HG02885 (cell line): ENCODE measurements around the gene AP2A2.
"Not testable (repeated sequence)": the region's sequence is repeated elsewhere in the genome, so short reads cannot be mapped to it uniquely, and the experiment has no call there.

Experiments
- ATAC-seq: cut with Tn5 transposase; IDR thresholded peaks from one replicate; pipeline ENCODE4 v1.9.1; 2021; ENCODE audit warnings: mild to moderate bottlenecking; ENCODE audit not compliant: unreplicated experiment, poor library complexity

The AP2A2 gene

DNA sequence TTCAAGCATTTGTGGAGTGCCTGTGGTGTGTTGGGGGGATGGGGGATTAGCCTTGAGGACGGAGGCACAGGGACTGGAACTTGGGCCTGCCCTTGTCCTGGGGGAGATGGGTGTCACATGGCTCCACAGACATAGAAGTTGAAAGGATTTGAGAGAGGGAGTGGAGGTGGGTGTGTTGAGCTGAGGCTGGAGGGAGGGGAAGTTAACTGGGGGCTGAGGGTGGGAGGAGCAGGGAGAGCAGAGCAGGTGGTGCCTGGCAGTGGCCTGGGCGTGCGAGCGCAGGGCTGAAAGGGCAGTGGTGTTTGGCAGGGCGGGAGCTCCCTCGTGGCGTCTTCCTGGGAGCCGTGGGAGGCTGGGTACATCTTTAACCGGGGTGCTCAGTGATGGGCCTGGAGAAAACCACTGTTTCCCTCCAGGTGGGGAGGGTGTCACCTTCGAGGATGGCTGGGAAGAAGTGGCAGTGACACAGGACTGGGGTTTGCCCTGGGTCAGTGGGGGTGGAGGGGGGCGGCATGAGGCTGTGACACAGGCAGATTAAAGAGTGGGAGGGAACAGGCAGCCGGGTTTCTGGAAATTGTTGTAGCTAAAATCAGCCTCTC, 45.5 kb downstream of the AP2A2 start:
- ATAC-seq, result no peak

DNA sequence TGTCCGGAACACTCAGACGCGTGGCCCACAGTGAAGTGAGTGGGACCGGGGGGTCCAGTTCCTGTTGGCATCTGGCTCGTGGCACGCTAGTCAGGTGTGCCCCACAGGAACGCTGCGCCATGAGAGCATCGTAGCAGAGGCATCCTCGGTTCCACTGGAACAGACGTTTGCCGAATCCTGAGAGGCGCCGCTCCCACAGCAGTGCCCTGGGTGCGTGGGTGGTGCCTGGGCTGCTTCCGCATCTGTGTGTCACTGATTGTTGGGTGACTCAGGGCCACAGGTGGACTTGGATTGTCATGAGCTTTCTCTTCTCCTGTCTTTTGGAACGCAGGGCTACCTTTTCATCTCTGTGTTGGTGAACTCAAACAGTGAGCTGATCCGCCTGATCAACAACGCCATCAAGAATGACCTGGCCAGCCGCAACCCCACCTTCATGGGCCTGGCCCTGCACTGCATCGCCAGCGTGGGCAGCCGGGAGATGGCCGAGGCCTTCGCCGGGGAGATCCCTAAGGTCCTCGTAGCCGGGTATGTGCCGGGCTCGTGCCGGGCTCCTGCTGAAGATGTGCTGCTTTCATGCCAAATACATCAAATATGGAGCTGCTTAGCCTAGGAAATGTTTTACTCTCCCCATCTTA, 46.2 kb downstream of the AP2A2 start:
- ATAC-seq, result no peak

DNA sequence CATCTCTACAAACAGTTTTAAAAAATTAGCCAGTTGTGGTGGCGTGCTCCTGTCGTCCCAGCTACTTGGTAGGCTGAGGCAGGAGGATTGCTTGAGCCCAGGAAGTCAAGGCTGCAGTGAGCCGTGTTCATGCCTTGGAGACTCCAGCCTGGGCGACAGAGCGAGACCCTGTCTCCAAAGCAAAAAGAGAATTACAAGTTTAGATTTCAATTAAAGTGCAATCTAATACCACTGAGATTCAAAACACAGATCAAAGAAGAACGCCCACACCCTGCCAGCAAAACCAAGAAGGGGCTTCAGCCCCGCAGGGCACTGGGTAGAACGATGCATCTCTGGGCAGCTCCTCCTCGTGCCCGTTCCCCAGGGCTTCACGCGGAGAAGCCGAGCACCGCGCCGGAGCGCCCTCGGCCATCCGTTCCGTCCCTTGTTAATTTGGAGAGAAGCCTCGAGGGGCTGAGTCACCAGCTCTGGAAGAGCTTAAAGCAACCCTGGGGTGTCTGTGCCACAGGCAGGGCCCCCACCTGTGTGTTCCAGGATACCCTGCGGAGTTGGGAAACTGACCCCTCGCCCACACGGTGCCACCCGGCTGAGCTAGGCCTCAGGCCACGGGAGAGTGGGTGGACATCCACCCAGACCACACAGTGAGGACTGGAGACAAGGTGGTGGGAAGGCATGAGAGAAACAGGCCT, 47.0 kb downstream of the AP2A2 start:
- ATAC-seq, result no peak

DNA sequence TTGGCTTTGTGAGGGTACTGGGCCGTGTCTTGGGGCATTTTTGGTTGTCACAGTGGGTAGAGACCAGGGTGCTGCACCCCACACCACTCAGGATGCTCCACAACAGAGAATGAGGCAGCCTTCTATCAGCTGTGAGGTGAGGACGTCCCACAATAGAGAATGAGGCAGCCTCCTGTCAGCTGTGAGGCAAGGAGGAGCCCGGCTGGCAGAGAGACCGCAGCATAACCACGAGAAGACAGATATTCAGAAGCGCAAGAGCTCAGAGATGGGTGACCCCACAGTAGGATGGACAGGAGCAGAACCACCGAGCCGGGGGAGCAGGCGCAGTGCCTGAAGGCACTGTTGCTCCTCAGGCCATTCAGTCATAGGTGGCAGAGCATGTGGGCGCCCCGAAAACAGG, 47.6 kb downstream of the AP2A2 start:
- ATAC-seq, result no peak

DNA sequence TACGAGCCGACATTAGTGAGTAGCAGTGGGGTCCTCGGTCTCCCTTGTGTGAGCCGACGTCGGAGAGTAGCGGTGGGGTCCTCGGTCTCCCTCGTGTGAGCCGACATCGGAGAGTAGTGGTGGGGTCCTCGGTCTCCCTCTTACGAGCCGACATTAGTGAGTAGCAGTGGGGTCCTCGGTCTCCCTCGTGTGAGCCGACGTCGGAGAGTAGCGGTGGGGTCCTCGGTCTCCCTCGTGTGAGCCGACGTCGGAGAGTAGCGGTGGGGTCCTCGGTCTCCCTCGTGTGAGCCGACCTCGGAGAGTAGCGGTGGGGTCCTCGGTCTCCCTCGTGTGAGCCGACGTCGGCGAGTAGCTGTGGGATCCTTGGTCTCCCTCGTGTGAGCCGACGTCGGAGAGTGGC, 49.7 kb downstream of the AP2A2 start:
- not testable (repeated sequence) for ATAC-seq

- ATAC-seq, result no peak
Observed at GRCh38 chr11:975827-976226, 50.2 kb downstream of the AP2A2 start.

DNA sequence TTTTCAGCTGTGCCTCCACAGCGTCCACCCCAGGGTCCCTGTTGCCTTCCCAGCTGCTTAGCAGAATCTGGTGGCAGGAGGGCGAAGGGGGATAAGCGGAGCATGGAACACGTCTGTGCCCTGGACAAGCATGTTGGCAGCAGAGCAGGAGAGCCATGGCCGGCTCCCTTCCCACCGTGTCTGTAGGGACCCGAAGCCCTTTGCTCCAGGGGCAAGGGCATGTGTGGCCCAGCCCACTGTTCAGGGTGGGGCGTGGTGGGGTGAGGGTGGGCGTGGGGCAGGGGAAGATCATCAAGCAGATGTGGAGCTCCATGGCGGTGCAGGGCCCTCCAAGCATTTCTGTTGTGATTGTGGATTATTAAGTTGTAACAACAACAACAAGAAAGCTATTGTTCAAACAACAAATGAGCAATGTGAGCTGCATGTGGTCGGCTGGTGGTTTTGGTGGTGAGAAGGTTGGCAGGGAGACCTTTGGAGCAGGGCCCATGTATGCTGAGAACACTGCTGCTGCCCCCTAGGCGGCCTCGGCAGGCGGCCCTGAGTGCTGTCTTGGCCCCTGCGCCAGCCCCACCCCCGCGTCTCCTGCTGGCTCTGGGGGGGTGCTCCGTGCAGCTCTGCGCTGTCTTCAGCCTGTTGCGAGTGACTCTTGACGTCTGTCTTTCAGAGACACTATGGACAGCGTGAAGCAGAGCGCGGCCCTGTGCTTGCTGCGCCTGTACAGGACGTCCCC, 50.9 kb downstream of the AP2A2 start:
- no peak for ATAC-seq

DNA sequence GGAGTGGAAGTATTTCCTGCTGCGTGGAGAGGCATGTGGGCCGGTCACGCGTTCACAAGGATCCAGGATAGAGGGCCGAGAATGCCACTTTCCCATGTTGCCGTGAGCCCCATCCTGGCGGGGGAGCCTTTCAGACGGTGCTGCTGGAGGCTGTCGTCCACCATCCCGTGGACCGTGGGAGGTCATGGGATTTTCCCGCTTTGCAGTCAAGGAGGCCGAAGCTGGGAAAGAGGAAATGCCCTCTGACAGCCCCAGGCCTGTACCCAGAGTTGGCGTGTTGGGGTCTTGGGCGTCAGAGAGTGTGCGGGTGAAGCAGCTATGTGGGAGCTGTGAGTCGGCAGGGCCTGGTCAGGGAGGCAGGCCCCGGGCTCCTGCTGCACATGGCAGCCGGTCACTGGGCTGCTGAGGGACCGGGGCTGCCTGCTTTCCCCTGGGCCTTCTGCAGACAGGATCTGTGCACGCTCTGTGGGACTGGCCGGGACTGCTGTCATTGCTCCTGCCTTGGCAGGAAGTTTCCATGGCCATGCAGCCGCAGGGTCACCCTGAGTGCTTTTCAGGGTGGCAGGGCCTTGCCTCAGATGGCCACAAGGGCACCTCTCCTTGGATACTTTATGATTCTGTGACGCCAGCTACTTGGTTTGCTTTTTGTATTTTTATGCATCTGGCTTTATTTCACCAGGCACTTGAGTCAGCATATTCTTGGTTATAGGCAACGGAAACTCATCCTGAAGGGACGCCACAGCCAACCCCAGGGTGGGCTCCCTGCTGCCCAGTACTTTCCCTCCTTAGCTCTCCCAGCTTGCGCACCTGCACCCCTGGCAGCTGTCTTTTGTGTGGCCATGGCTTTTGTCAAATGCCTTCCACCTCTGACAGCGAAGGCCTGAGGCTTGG, 52.4 kb downstream of the AP2A2 start:
- no peak for ATAC-seq

GRCh38 chr11:978781-979180, 53.1 kb downstream of the AP2A2 start:
- ATAC-seq, result no peak

GRCh38 chr11:980438-981357, 55.0 kb downstream of the AP2A2 start:
- no peak for ATAC-seq

DNA sequence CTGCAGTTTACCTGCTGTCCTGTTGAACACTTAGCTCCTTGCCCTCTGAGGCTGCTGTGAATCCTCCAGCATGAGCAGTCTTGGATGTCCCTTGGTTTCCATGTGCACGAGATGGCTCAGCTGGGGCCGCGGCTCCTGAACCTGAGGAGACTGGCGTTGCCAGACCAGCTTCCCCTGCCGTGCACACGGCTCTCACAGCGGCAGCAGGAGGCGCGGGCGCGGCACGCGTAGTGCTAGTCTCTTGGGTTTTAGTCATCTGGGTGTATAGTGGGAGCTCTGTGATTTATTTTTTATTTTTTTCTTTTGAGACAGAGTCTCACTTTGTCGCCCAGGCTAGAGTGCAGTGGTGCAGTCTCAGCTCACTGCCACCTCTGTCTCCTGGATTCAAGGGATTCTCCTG, 56.1 kb downstream of the AP2A2 start:
- ATAC-seq, result no peak

DNA sequence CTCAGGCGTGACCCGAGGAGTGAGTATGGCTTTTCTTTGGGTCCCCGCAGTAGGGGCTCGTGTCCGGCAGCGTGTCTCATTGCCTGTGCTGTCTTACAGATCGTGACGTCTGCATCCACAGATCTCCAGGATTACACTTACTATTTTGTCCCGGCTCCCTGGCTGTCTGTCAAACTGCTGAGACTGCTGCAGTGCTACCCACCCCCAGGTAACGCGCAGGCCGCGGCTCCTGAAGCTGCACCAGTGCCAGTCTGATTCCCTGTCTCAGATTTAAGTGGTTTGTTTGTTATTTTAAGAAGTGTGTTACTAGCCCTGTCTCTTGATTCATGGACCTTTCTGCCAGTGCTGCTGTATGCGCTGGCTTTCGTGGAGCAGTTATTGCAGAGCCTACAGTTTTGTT, 58.9 kb downstream of the AP2A2 start:
- ATAC-seq, result no peak

DNA sequence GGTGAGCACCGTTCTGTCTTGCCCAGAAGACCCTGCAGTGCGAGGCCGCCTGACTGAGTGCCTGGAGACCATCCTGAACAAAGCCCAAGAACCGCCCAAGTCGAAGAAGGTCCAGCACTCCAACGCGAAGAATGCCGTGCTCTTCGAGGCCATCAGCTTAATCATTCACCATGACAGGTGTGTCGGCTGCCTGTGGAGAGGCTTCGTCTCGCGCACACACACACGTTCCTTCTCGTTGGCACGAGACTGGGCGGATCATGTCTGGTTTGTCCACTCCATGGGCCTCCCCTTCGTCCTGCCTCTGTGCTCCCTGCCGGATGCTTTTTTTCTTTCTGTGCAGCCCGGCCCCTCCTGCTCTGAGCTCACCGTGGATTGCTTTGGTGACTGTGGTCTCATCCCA, 59.7 kb downstream of the AP2A2 start:
- ATAC-seq, result no peak

GRCh38 chr11:985848-986247, 60.2 kb downstream of the AP2A2 start:
- no peak for ATAC-seq

- ATAC-seq, result no peak
Observed at GRCh38 chr11:986270-986951, 60.7 kb downstream of the AP2A2 start.

DNA sequence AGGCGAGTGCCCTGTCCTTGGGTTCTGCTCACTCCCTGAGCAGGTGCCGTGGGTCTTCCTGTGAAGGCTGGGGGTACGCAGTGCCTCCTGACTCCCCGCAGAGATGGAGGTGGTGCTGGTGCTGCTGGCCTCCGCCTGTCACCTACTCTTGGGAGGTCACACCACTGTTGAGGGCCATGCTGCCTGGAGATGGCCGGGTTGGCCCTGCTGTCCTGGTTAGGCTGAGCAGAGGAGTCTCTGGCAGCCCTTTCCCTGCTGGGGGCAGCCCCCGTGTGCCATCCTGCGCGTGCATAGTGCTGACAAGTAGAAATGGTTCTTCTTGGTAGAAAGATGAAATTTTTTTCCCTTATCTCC, 61.3 kb downstream of the AP2A2 start:
- no peak for ATAC-seq

DNA sequence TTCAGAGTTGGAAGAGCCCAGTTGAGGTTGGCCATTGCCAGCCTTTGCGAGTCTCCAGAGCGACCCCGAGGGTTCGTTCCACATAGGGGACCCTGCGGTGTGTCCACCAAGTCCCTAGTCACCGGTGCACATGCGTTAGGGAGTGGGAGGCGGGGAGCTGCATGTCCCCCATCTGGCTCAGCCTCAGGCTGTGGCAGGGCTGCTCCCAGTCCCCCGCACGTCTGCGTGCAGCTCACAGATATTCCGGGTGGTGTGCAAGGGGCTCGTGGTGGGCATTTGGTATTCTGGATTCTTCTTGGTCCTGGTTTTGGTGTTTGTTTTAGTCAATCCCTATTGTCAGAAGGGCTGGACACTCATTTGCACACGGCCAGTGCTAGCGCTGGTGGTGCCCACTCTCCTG, 62.0 kb downstream of the AP2A2 start:
- no peak for ATAC-seq

DNA sequence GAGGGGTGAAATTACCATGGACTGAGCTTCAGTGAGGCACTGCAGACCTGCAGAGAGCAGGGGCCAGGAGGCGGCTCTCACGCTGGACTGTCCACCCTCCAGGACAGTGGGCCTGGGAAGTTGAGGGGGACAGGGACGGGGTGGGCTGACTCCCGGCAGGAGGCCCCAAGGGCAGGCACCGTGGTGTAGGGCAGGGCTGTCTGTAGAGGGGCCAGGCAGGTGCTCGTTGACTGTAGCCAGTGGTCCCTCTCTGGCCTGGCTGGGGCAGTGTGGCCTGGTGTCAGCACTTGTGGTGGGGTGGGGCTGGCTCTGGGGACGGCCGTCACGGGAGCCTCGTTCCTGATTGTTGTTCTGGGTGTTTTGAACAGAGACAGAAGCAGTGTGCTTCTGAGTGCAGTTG, 64.4 kb downstream of the AP2A2 start:
- no peak for ATAC-seq

DNA sequence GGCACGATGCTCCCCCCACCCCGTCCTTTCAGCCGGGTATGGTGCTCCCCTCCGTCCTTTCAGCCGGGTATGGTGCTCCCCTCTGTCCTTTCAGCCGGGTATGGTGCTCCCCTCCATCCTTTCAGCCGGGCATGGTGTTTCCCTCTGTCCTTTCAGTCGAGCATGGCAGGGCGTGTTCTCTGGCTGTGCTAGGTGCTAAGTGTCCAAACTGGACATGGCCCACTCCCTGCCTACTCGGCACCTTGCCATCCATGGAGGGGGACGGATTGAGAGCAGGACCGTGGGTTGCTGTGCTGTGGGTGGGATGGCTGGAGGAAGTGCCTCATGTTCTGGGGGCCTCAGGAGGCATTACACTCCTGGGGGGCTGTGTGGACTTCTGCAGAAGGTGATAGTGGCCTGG, 65.4 kb downstream of the AP2A2 start:
- no peak for ATAC-seq
